ENCODE results near the gene MORC2.

DNA sequence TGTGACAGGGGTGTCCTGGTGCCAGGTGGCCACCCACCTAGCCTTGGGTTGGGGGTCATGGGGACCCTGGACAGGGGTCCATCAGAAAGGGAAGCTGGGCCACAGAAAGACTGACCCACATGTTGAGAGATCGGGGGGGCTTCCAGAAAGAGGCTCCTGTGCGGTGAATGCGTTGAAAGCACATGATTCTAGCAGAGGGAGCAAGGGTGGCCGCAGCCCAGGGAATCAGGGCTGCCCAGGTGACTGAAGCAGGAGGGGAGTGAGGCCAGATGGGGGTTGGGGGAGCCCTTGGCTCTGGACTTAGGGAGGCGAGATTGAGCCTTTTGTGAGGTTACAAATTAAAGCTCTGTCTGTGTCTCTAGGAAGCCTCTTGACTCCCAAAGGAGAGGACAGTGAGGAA is 80.7 kb downstream of the MORC2 start:
- TF ChIP-seq, protein P1, sequence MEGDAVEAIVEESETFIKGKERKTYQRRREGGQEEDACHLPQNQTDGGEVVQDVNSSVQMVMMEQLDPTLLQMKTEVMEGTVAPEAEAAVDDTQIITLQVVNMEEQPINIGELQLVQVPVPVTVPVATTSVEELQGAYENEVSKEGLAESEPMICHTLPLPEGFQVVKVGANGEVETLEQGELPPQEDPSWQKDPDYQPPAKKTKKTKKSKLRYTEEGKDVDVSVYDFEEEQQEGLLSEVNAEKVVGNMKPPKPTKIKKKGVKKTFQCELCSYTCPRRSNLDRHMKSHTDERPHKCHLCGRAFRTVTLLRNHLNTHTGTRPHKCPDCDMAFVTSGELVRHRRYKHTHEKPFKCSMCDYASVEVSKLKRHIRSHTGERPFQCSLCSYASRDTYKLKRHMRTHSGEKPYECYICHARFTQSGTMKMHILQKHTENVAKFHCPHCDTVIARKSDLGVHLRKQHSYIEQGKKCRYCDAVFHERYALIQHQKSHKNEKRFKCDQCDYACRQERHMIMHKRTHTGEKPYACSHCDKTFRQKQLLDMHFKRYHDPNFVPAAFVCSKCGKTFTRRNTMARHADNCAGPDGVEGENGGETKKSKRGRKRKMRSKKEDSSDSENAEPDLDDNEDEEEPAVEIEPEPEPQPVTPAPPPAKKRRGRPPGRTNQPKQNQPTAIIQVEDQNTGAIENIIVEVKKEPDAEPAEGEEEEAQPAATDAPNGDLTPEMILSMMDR (IDR thresholded peaks at IDR 0.05; ENCODE audit: low read length): no peak
- no peak for TF ChIP-seq EZH2 (IDR thresholded peaks at IDR 0.05; ENCODE audit: borderline replicate concordance, low read length)

All from OCI-LY1 (cell line).